MG63 (cell line): ENCODE data around the gene NRF1. TPM values are rescaled to one million over a fixed set of nuclear protein-coding genes. Genes with fewer than 3 reads are reported as not detected.
A peak's percentile ranks its signal among the peaks of the same experiment; 100 is the strongest.

Source experiments
- DNase-seq: peaks from one replicate; pipeline ENCODE4 v3.0.0-alpha.2; 2020
- H3K27me3 ChIP-seq: fragments of 250-450 bp; sonication (Bioruptor Pico); 2 replicates; pipeline ENCODE4 v1.5.1; 2020; ENCODE audit warnings: mild to moderate bottlenecking, moderate library complexity
- H3K36me3 ChIP-seq: fragments of 250-450 bp; sonication (Bioruptor Pico); 2 replicates; pipeline ENCODE4 v1.5.1; 2020; ENCODE audit warnings: mild to moderate bottlenecking, moderate library complexity
- H3K4me3 ChIP-seq: fragments of 250-450 bp; sonication (Bioruptor Pico); 2 replicates; pipeline ENCODE4 v1.5.1; 2020; ENCODE audit warnings: mild to moderate bottlenecking, moderate library complexity
- H3K9me3 ChIP-seq: fragments of 250-450 bp; sonication (Bioruptor Pico); 2 replicates; pipeline ENCODE4 v1.5.1; 2020; ENCODE audit warnings: mild to moderate bottlenecking, moderate library complexity
- total RNA-seq: library from RNA; depleted of rRNA; stranded (reverse); fragments of >200 nt; shearing (Covaris generic); gene quantifications from 2 replicates; pipeline ENCODE4 v1.2.3, GENCODE V29; 2014; ENCODE audit warnings: low replicate concordance

The NRF1 gene
- total RNA-seq, 1 experiment from 2014 or later, result 14.2 TPM

GRCh38 chr7:129775695-129776361 is 164.3 kb downstream of the NRF1 start:
- no peak for DNase-seq
- H3K4me3 ChIP-seq, result no peak overlapping the region
- H3K27me3 ChIP-seq, result no peaks in the 10 kb centered on the region; the same call in 1 of the 2 replicates
- H3K9me3 ChIP-seq, result no peaks in the 10 kb centered on the region
- no peaks in the 10 kb centered on the region for H3K36me3 ChIP-seq

GRCh38 chr7:129776362-129776722 is 164.8 kb downstream of the NRF1 start:
- H3K9me3 ChIP-seq, result no peaks in the 10 kb centered on the region
- H3K36me3 ChIP-seq, result no peaks in the 10 kb centered on the region
- DNase-seq, result no peak
- H3K27me3 ChIP-seq, result no peaks in the 10 kb centered on the region; the same call in 1 of the 2 replicates
- H3K4me3 ChIP-seq, result no peak overlapping the region

GRCh38 chr7:129777195-129777844 is 165.8 kb downstream of the NRF1 start:
- no peaks in the 10 kb centered on the region for H3K9me3 ChIP-seq
- no peak overlapping the region for H3K4me3 ChIP-seq
- peaks cover 3% of the 10 kb centered on the region; the same call in 1 of the 2 replicates for H3K27me3 ChIP-seq
- H3K36me3 ChIP-seq, result no peaks in the 10 kb centered on the region
- no peak for DNase-seq

- H3K4me3 ChIP-seq, result no peak overlapping the region
- peaks cover 3% of the 10 kb centered on the region; the same call in 1 of the 2 replicates for H3K27me3 ChIP-seq
- H3K9me3 ChIP-seq, result no peaks in the 10 kb centered on the region
- no peaks in the 10 kb centered on the region for H3K36me3 ChIP-seq
- no peak for DNase-seq
Measured at GRCh38 chr7:129777993-129778769, 166.7 kb downstream of the NRF1 start.

- H3K4me3 ChIP-seq, result peak overlapping the region; percentile 66
Measured at GRCh38 chr7:129778770-129779601, 167.5 kb downstream of the NRF1 start.

GRCh38 chr7:129779602-129780256 is 168.2 kb downstream of the NRF1 start:
- peaks cover 3% of the 10 kb centered on the region; the same call in 1 of the 2 replicates for H3K27me3 ChIP-seq
- DNase-seq, result peak; percentile 42
- peak overlapping the region; percentile 66 for H3K4me3 ChIP-seq
- H3K36me3 ChIP-seq, result no peaks in the 10 kb centered on the region
- no peaks in the 10 kb centered on the region for H3K9me3 ChIP-seq

More at GRCh38 chr7:129778770-129779601, 167.5 kb downstream of the NRF1 start:
- DNase-seq, result no peak
- no peaks in the 10 kb centered on the region for H3K36me3 ChIP-seq
- H3K27me3 ChIP-seq, result peaks cover 3% of the 10 kb centered on the region; the same call in 1 of the 2 replicates
- H3K9me3 ChIP-seq, result no peaks in the 10 kb centered on the region

- peak overlapping the region; percentile 66 for H3K4me3 ChIP-seq
Measured at GRCh38 chr7:129780257-129780973, 168.9 kb downstream of the NRF1 start.

GRCh38 chr7:129780974-129781927 is 169.7 kb downstream of the NRF1 start:
- peak overlapping the region; percentile 66 for H3K4me3 ChIP-seq
- DNase-seq, result peak; percentile 20
- H3K9me3 ChIP-seq, result no peaks in the 10 kb centered on the region
- no peaks in the 10 kb centered on the region for H3K36me3 ChIP-seq
- H3K27me3 ChIP-seq, result peaks cover 3% of the 10 kb centered on the region; the same call in 1 of the 2 replicates

More at GRCh38 chr7:129780257-129780973, 168.9 kb downstream of the NRF1 start:
- Histone ChIP-seq H3K27me3 (peaks cover 3% of the 10 kb centered on the region; the same call in 1 of the 2 replicates), H3K9me3 (no peaks in the 10 kb centered on the region), H3K36me3 (no peaks in the 10 kb centered on the region)
- peak; percentile 88 for DNase-seq

GRCh38 chr7:129781928-129782817 is 170.7 kb downstream of the NRF1 start:
- H3K9me3 ChIP-seq, result no peaks in the 10 kb centered on the region
- no peaks in the 10 kb centered on the region for H3K36me3 ChIP-seq
- DNase-seq, result no peak
- H3K4me3 ChIP-seq, result no peak overlapping the region
- peaks cover 3% of the 10 kb centered on the region; the same call in 1 of the 2 replicates for H3K27me3 ChIP-seq

- Histone ChIP-seq H3K4me3 (no peak overlapping the region), H3K36me3 (no peaks in the 10 kb centered on the region), H3K27me3 (peaks cover 3% of the 10 kb centered on the region; the same call in 1 of the 2 replicates), H3K9me3 (no peaks in the 10 kb centered on the region)
- DNase-seq, result no peak
Measured at GRCh38 chr7:129782818-129783583, 171.5 kb downstream of the NRF1 start.

- no peaks in the 10 kb centered on the region for H3K36me3 ChIP-seq
- DNase-seq, result no peak
- H3K4me3 ChIP-seq, result no peak overlapping the region
- no peaks in the 10 kb centered on the region for H3K9me3 ChIP-seq
- peaks cover 3% of the 10 kb centered on the region; the same call in 1 of the 2 replicates for H3K27me3 ChIP-seq
Measured at GRCh38 chr7:129783584-129783919, 172.0 kb downstream of the NRF1 start.

- Histone ChIP-seq H3K9me3 (no peaks in the 10 kb centered on the region), H3K4me3 (no peak overlapping the region), H3K36me3 (no peaks in the 10 kb centered on the region), H3K27me3 (peaks cover 3% of the 10 kb centered on the region; the same call in 1 of the 2 replicates)
- no peak for DNase-seq
Measured at GRCh38 chr7:129784437-129784782, 172.9 kb downstream of the NRF1 start.
